Femur (tissue), 1 donor: ENCODE measurements around the gene RRAS.
"Not testable (repeated sequence)": the region's sequence is repeated elsewhere in the genome, so short reads cannot be mapped to it uniquely, and the experiment has no call there.

Source experiments
- DNase-seq: peaks from one replicate; pipeline ENCODE4 v3.0.0-alpha.2; 2017

The RRAS gene

DNA sequence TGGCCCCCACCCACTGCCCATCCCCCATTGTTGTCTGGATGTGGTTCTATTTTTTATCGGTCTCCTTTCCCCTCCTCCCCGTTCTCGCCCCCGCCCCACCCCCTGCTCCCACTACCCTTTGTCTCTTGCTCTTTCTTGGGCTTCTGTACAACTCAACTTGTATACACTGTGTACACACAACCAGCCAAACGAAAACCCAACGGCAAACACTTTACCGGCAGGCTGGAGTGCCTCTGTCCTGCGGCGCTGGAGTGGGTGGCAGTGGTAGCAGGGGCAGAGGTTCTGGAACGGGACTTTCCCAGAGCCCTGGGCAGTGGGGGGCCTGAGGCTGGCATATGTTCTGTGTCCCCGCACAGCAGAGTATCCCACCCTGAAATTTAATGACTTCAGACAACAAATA, 13.7 kb downstream of the RRAS start:
- DNase-seq, result no peak

DNA sequence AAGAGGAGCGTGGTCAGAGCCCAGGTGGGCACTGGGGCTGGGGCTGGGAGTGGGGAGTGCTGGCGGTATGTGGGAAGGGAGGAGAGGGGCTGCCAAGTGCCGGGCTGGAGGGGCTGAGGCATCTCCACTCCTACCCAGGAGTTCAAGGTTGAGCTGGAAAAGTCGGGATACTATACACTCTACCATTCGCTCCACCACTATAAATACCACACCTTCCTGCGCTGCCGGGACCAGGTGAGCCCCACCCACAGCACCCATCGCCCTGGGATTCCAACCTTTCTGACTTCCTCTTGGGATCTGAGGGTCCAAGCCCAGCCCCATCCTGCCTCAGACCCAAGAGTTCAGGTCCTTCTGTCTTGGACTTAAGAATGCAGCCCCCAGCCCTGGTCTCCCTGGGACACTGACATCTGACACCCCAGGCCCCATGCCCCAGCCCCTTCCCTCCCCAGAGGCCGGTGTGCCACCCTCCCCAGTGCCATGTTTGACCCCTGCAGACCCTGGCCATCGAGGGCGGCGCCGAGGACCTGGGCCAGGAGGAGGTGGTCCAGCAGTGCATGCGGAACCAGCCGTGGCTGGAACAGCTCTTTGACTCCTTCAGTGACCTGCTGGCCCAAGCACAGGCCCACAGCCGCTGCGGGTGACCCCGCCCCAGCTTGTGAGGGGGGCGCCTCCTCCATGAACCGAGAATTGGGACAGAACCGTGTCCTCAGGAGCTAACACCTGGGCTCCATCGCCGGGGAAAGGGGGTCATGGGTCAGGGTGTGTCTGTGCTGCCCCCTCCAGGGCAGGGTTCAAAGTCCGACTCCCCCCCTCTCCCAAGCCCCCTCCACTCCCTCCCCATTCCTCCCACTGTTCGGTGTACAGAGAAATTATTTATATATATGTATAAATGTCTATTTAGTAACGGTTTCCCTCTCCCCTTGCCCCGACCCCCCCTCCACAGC, 14.7 kb downstream of the RRAS start:
- DNase-seq, result no peak

DNA sequence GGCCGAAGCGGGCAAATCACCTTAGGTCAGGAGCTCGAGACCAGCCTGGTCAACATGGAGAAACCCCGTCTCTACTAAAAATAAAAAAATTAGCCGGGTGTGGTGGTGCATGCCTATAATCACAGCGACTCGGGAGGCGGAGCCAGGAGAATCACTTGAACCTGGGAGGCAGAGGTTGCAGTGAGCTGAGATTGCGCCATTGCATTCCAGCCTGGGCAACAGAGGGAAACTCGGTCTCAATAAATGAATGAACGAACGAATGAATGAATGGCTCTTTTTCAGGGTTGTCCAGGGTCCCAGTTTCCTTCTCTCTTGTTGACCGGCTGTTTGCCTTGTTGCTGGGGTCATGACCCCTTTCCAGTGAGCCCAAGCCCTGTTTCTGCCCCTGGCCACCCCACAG, 22.1 kb downstream of the RRAS start:
- DNase-seq, result not testable (repeated sequence)

DNA sequence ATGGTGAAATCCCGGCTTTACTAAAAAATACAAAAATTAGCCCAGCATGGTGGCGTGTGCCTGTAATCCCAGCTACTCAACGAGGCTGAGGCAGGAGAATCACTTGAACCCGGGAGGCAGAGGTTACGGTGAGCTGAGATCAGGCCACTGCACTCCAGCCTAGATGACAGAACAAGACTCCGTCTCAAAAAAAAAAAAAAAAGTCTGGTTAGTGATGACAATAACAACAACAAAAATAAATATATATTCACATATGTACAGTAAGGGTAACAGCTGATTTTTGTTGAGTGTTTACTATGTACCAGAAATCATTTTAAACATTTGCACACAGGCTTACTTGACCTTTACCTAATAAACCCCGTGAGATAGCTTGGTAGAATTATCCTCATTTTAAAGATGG, 23.0 kb downstream of the RRAS start:
- no peak for DNase-seq

DNA sequence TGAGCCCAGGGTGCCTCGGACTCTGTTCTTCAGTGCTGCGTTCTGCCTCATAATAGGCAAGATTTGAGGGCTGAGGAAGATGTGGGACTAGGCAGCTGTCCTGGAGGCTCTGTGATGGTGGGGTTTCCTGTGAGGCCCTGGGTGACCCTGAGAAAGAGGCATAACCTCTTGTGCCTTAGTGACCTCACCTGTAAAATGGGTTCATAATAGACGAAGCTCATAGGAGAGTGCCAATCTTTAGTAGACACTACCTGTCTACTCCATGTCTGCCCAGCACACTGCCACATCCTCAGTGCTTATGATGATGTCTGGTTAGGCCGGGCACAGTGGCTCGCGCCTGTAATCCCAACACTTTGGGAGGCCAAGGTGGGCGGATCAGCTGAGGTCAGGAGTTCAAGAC, 23.4 kb downstream of the RRAS start:
- no peak for DNase-seq

DNA sequence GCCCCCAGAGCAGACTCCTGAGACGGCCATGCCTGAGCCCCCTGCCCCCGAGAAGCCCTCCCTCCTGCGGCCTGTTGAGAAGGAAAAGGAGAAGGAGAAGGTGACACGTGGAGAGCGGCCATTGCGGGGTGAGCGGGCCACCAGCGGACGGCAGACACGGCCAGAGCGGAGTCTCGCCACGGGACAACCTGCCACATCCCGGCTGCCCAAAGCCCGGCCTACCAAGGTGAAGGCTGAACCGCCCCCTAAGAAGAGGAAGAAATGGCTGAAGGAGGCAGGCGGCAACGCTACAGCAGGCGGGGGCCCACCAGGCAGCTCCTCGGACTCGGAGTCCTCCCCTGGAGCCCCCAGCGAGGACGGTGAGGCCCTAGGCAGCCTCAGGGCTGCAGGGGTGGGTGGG, 24.1 kb downstream of the RRAS start:
- DNase-seq, result no peak

DNA sequence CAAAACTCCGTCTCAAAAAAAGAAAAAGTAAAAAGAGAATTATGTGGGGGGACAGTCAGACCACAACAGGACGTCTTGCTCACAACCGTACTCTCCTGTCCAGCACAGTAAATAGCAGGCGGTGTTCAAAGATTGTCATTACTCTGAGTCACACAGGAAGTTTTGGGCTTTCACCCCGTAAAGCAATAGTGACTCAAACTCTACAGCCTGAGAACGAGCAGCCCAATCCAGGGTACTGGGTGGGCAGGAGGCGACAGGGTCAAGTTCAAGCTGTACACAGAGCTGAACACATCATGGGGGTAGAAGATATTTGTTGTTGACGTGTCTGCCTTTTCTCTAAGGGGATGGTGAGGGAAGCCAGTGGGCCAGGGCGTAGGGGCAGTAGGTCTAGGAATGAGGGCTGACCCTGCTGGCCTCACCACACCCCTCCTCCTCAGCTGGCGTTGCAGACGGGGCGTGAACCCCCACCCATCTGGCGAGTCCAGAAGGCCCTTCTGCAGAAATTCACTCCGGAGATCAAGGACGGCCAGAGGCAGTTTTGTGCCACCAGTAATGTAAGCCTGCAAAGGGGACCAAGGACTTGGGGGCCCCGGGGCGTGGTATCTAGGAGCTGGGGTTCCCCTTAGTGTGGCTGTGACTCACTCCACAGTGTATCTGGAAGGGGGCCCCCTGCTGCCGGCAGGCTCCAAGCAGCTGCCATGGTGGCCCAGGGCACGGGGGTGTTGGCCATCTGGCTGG, 25.7 kb downstream of the RRAS start:
- DNase-seq, result no peak

DNA sequence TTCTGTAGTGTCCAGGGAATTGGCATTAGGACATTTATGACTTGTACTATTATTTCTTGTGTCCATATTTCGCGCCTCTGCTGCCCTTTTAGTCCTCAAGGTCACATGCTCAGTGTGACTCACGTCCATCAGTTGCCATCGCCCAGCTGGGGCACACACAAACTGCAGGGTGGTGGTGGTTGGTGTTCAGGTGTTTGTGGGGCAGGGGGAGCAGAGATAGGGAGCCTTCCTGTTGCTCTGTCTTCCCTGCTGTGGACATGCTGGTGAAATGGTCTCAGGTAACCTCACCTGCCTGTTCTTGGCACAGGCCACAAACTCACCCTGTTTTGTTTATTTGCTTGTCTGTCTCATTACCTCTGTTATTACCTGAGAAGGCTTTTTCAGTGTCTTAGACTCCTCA, 26.6 kb downstream of the RRAS start:
- DNase-seq, result no peak

DNA sequence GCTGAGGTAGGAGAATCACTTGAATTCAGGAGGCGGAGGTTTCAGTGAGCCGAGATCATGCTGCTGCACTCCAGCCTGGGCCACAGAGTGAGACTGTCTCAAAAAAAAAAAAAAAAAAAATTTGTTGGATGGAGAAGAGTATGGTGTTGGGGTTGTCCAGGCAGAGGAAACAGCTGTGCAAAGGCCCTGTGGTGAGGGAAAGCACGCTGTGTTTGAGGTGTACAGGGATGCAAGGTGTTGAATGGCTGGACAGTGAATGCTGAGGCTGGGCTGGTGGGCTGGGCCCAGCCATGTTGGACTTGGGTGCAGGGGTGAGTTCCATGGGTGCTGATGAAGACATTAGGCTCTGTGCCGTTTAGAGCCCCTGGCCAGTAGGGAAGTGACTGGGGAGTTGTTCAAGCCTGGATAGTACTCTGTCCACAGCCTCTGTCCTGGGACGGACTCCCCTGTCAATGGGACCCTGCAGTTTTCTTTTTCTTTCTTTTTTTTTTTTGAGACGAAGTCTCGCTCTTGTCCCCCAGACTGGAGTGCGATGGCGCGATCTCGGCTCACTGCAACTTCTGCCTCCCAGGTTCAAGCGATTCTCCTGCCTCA, 30.3 kb downstream of the RRAS start:
- no peak for DNase-seq

DNA sequence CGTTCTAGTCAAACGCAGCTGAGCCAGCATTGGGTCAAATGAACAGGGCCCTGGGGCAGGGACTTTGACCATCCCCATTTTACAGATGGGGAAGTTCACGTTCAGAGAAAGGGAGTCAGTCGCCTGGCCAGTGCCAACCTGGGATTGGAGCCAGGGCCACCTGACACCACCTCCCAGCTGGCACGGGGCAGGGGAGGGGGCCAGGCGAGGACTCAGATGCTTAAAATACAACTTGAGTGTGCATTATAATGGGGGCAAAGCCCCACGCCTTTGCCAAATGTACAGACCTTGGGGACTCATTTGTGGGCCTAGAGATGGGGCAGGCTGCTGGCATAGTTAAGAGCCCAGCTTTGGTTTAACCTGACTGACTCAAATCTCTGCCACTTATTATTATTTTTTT, 34.3 kb downstream of the RRAS start:
- no peak for DNase-seq

DNA sequence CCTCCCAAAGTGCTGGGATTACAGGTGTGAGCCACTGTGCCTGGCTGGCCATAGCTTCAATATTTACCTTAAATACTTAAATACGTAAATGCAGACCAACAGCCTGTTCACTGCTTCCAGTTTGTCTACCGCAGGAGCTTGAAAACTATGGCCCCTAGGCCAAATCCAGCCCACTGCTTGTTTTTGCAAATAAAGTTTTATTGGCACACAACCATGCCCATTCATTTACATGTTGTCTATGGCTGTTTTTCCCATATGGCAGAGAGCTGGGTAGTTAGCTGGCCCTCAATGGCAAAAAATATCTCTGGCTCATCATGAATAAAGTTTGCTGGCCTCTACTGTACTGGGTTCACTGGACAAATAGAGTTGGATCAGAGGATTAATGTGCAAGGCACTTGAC, 37.1 kb downstream of the RRAS start:
- no peak for DNase-seq

DNA sequence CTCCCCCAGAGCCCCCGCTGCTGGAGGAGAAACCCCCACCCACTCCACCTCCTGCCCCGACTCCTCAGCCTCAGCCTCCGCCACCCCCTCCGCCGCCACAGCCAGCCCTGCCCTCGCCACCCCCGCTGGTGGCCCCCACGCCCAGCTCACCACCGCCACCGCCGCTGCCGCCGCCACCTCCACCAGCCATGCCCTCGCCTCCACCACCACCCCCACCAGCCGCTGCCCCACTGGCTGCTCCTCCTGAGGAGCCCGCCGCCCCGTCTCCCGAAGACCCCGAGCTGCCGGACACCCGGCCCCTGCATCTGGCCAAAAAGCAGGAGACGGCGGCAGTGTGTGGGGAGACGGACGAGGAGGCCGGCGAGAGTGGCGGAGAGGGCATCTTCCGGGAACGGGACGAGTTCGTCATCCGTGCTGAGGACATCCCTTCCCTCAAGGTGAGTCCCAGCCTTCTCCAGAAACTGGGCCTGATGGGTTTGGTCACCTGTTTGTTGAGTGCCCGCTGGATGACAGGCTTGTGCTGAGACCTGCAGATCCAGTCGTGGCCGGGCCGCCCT, 38.4 kb downstream of the RRAS start:
- DNase-seq, result no peak

DNA sequence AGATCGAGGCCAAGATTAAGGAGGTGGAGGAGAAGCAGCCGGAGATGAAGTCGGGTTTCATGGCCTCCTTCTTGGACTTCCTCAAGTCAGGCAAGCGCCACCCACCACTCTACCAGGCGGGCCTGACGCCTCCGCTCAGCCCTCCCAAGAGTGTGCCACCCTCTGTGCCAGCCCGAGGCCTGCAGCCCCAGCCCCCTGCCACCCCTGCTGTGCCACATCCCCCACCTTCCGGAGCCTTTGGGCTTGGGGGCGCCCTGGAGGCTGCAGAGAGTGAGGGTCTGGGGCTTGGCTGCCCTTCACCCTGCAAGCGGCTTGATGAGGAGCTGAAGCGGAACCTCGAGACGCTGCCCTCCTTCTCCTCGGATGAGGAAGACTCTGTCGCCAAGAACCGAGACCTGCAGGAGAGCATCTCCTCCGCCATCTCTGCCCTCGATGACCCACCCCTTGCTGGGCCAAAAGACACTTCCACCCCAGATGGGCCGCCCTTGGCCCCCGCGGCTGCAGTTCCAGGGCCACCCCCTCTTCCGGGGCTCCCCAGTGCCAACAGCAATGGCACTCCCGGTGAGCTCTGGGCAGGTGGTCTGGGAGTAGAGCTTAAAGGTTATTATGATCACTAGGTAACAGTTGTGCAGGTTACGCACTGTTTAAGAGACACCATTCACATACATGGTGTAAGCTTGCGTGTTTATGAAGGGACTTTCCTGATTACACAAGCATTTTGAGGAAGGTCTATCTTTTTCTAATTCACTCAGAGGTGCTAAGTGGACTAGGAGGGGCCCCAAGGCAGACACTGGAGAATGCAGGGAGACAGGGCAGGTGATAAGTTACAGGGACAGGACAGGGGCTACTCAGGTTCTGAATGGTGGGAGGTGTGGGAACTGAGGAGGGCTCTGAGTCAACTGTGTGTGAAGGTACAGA, 40.3 kb downstream of the RRAS start:
- DNase-seq, result no peak

DNA sequence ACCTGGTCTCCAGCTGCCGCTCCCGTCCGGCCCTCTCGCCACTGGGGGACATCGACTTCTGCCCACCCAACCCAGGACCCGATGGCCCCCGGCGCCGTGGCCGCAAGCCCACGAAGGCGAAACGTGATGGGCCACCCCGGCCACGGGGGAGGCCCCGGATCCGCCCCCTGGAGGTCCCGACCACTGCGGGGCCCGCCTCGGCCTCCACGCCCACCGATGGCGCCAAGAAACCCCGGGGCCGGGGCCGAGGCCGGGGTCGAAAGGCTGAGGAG, 42.3 kb downstream of the RRAS start:
- no peak for DNase-seq

DNA sequence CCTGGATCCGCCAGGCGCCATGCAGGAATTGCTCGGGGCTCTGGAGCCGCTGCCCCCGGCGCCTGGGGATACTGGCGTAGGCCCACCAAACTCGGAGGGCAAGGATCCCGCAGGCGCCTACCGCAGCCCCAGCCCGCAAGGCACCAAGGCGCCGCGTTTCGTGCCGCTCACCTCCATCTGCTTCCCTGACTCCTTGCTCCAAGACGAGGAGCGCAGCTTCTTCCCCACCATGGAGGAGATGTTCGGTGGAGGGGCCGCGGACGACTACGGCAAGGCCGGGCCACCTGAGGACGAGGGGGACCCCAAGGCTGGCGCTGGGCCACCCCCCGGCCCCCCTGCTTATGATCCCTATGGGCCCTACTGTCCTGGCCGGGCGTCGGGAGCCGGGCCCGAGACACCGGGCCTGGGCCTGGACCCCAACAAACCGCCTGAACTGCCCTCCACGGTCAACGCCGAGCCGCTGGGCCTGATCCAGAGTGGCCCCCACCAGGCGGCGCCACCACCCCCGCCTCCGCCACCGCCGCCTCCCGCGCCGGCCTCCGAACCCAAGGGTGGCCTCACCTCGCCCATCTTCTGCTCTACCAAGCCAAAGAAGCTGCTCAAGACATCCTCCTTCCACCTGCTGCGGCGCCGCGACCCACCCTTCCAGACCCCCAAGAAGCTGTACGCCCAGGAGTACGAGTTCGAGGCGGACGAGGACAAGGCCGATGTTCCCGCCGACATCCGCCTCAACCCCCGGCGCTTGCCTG, 42.8 kb downstream of the RRAS start:
- no peak for DNase-seq

DNA sequence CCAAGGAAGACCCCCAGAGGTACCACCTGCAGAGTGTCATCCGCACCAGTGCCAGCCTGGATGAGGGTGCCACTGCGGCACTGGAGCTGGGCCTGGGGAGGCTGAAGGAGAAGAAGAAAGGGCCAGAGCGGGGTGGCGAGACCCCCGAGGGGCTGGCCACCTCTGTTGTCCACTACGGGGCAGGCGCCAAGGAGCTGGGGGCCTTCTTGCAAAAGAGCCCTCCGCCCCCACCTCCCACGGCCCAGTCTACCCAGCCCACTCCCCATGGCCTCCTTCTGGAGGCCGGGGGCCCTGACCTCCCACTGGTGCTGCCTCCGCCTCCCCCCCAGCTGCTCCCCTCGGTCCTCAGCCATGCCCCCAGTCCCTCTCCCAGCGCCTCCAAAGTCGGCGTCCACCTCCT, 43.5 kb downstream of the RRAS start:
- DNase-seq, result no peak

DNA sequence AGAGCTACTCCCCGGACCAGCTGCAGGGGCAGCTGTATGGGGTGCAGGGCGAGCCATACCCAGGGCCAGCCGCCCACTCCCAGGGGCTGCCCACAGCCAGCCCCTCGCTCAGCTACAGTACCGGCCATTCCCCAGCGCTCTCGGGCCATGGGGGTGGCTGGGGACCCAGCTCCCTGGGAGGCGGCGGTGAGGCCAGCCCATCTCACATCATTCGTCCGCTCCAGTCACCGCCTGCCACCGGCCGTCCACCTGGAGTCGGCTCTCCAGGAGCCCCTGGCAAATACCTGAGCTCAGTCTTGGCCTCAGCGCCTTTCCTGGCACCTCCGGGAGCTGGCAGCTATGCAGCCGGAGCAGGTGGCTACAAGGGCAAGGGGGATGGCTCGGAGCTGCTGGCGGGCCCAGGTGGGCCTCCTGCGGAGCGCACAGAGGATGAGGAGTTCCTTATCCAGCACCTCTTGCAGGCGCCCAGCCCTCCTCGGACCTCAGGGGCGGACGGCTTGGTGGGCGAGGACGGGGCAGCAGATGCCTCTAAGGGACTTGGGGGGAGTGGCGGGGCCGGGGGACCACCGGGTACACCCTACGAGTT, 44.0 kb downstream of the RRAS start:
- DNase-seq, result no peak

DNA sequence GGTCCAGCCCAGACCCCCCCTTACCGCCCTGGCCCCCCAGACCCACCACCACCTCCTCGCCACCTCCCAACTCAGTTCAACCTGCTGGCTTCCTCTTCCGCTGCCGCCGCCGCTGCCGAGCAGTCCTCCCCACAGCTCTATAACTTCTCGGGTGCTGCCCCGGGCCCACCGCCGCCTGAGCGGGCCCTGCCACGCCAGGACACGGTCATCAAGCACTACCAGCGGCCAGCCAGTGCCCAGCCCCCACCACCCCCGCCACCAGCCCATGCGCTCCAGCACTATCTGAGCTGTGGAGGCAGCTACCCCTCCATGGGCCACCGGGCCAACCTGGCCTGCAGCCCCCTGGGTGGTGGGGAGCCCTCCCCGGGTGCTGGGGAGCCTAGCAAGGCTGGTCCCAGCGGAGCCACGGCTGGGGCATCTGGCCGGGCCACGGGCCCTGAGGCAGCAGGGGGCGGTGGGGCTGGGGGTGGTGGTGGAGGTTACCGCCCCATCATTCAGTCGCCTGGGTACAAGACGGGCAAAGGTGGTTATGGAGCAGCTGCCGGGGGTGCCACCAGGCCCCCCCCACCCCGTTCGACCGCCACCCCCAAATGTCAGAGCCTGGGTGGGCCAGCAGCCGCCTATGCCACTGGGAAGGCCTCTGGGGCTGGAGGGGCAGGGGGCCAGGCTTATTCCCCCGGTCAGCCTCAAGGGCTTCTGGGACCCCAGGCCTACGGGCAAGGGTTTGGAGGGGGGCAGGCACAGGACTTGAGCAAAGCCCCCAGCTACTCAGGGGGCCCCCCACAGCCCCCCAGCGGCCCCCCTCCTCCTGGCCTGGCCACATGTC, 44.7 kb downstream of the RRAS start:
- no peak for DNase-seq

DNA sequence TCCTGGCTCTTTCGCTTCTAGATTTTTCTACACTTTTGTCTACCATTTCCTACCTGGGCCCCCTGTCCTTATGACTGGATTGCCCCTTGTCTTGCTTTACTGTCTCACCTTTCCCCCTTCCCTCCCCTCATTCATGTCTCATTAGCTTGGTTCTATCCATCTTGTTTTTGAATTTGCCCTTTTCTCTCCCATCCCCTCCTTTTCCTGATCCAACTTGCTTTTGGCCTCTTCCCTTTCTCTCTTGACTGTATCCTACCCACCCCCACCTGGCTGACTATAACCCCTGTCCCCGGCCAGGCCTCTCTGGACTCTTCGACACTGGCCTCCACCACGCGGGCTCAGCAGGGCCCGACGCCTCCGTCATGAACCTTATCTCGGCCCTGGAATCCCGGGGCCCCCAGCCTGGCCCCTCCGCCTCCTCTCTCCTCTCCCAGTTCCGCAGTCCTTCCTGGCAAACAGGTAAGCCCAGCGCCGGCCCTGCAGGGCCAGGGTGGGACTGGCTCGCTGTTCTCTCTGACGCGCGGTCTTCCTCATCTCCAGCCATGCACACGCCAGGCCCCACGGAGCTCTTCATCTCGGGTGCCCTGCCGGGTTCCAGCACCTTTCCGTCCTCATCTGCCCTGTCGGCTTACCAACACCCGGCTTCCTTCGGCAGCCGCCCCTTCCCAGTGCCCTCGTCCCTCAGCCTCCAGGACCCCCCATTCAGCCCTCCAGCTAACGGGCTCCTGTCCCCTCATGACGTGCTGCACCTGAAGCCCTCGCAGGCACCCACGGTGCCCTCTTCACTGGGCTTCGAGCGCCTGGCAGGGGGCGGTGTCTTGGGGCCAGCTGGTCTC, 45.6 kb downstream of the RRAS start:
- DNase-seq, result peak; percentile 24
